Astrocyte (in vitro differentiated cells and primary cell): ENCODE results near the gene HSPB1.

Experiments used
- EZH2 ChIP-seq: IDR thresholded peaks from 2 replicates; pipeline ENCODE4 v1.6.1; 2012; ENCODE audit warnings: mild to moderate bottlenecking, low read length, inconsistent platforms; ENCODE audit not compliant: insufficient read depth
- TF ChIP-seq, protein P1 (sequence below): IDR thresholded peaks from 2 replicates; pipeline ENCODE4 v1.5.1; 2011; ENCODE audit warnings: low read depth, mild to moderate bottlenecking, inconsistent platforms, low read length, moderate library complexity; ENCODE audit not compliant: insufficient read depth

DNA sequence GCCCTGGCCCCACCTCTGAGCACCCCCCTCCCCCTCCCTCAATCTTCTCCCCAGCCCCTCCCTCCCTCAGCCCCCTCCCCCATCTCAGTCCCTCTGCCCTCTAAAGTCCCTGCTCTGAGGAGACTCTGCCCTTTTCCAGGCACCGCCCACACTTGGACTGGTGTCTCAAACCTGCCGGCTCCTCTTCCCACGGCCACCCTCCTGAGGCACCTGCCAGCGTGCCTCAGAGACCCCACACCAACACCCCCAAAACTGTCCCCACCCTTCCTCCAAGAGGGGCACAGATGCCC lies 34.6 kb upstream of the HSPB1 start:
- TF ChIP-seq EZH2 = no peak
- TF ChIP-seq, protein P1, sequence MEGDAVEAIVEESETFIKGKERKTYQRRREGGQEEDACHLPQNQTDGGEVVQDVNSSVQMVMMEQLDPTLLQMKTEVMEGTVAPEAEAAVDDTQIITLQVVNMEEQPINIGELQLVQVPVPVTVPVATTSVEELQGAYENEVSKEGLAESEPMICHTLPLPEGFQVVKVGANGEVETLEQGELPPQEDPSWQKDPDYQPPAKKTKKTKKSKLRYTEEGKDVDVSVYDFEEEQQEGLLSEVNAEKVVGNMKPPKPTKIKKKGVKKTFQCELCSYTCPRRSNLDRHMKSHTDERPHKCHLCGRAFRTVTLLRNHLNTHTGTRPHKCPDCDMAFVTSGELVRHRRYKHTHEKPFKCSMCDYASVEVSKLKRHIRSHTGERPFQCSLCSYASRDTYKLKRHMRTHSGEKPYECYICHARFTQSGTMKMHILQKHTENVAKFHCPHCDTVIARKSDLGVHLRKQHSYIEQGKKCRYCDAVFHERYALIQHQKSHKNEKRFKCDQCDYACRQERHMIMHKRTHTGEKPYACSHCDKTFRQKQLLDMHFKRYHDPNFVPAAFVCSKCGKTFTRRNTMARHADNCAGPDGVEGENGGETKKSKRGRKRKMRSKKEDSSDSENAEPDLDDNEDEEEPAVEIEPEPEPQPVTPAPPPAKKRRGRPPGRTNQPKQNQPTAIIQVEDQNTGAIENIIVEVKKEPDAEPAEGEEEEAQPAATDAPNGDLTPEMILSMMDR = no peak
